ENCODE data around the gene VEGFB. TPM values are rescaled to one million over a fixed set of nuclear protein-coding genes. Genes with fewer than 3 reads are reported as not detected.

VEGFB gene
- total RNA-seq, 4 donors from 2014 or later = 20.0 to 120 (median 26.0) TPM

GRCh38 chr11:64262271-64263002, 28.1 kb downstream of the VEGFB start:
- Histone ChIP-seq H3K4me3 (no peak overlapping the region), H3K27me3 (no peaks in the 10 kb centered on the region), H3K9me3 (no peaks in the 10 kb centered on the region), H3K36me3 (no peaks in the 10 kb centered on the region), H3K4me1 (peaks cover 0 to 3% of the 10 kb centered on the region in 2 donors), H3K27ac (no peak overlapping the region)
- no peak for TF ChIP-seq POLR2A (IDR thresholded peaks at IDR 0.05)
- TF ChIP-seq, protein P1, sequence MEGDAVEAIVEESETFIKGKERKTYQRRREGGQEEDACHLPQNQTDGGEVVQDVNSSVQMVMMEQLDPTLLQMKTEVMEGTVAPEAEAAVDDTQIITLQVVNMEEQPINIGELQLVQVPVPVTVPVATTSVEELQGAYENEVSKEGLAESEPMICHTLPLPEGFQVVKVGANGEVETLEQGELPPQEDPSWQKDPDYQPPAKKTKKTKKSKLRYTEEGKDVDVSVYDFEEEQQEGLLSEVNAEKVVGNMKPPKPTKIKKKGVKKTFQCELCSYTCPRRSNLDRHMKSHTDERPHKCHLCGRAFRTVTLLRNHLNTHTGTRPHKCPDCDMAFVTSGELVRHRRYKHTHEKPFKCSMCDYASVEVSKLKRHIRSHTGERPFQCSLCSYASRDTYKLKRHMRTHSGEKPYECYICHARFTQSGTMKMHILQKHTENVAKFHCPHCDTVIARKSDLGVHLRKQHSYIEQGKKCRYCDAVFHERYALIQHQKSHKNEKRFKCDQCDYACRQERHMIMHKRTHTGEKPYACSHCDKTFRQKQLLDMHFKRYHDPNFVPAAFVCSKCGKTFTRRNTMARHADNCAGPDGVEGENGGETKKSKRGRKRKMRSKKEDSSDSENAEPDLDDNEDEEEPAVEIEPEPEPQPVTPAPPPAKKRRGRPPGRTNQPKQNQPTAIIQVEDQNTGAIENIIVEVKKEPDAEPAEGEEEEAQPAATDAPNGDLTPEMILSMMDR (IDR thresholded peaks at IDR 0.05) = no peak
- no peak for DNase-seq
- intact Hi-C loops (cut with DNase I; ENCODE audit: low total_unique reads) = no loop called here

GRCh38 chr11:64263021-64263946, 28.9 kb downstream of the VEGFB start:
- Histone ChIP-seq H3K27ac (no peak overlapping the region), H3K36me3 (no peaks in the 10 kb centered on the region), H3K27me3 (no peaks in the 10 kb centered on the region), H3K9me3 (no peaks in the 10 kb centered on the region), H3K4me1 (peaks cover 0 to 9% of the 10 kb centered on the region in 2 donors), H3K4me3 (no peak overlapping the region)
- intact Hi-C loops (cut with DNase I; ENCODE audit: low total_unique reads) = no loop called here
- DNase-seq = no peak
- TF ChIP-seq POLR2A (IDR thresholded peaks at IDR 0.05) = no peak
- TF ChIP-seq, protein P1 (IDR thresholded peaks at IDR 0.05) = no peak

- TF ChIP-seq POLR2A (IDR thresholded peaks at IDR 0.05) = no peak
- TF ChIP-seq, protein P1 (IDR thresholded peaks at IDR 0.05) = no peak
- DNase-seq = no peak
- H3K9me3 ChIP-seq = no peaks in the 10 kb centered on the region
- H3K36me3 ChIP-seq = no peaks in the 10 kb centered on the region
- H3K27me3 ChIP-seq = no peaks in the 10 kb centered on the region
- H3K4me3 ChIP-seq = no peak overlapping the region
- intact Hi-C loops (cut with DNase I; ENCODE audit: low total_unique reads) = no loop called here
- no peak overlapping the region for H3K27ac ChIP-seq
- H3K4me1 ChIP-seq = peaks cover 0 to 11% of the 10 kb centered on the region in 2 donors
Observed at GRCh38 chr11:64263947-64264317, 29.5 kb downstream of the VEGFB start.

DNA sequence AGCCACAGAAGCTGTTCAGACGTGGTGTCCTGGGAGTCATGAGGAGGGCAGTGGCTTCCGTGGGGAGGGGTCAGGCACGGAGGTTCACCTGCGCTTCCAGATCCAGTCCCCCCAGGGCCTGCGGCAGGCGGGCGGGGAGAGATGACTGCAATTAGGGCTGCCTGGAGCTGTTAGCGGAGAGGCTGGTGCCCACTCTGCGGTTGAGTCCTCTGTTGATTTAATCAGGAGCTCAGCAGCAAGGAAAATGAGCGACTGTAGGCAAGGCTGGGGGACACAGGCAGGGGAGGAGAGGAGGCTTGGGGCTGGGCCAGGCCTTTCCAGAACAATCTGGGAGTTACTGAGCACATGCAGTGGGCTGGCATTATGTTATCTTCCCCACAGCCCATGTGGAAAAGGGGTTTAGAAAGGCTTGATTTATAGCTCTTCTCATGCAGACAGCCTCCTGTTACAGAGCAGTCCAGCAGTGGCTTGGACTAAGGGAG, 30.0 kb downstream of the VEGFB start:
- Histone ChIP-seq H3K36me3 (no peaks in the 10 kb centered on the region), H3K27me3 (no peaks in the 10 kb centered on the region), H3K27ac (no peak overlapping the region), H3K9me3 (no peaks in the 10 kb centered on the region), H3K4me3 (no peak overlapping the region), H3K4me1 (peaks cover 0 to 11% of the 10 kb centered on the region in 2 donors)
- TF ChIP-seq, protein P1 (IDR thresholded peaks at IDR 0.05) = no peak
- no peak for TF ChIP-seq POLR2A (IDR thresholded peaks at IDR 0.05)
- no peak for DNase-seq
- intact Hi-C loops (cut with DNase I; ENCODE audit: low total_unique reads) = no loop called here

Measured in uterus (tissue), 4 donors.